Endothelial cell of umbilical vein (primary cell): ENCODE measurements around the gene SFSWAP. TPM values are rescaled to one million over a fixed set of nuclear protein-coding genes. Genes with fewer than 3 reads are reported as not detected.

ENCODE experiments used
- BruUV-seq: library from RNA; stranded (reverse); fragments of 400-500 nt; replicated peaks from 2 replicates; lab custom pipeline; 2021; lab: Mats Ljungman, UMichigan
- CTCF ChIA-PET: fragments of 300-600, 350-600 bp; sonication (Branson Sonifier 250); formaldehyde crosslinking; loops from one replicate; lab custom pipeline; 2021; ENCODE audit warnings: antibody characterized with exemption, inconsistent platforms; lab: Charles Lee
- POLR2A ChIA-PET: fragments of 300-600, 350-600 bp; sonication (Branson Sonifier 250); formaldehyde crosslinking; loops from one replicate; lab custom pipeline; 2021; ENCODE audit warnings: antibody characterized with exemption, inconsistent platforms; lab: Charles Lee
- DNase-seq: peaks from one replicate; pipeline ENCODE4 v3.0.0-alpha.2; 2011; ENCODE audit warnings: low read depth, low spot score
- FAIRE-seq: peaks from 2 replicates; lab custom pipeline; 2011; peaks lifted over from hg19 to GRCh38; lab: Jason Lieb, UNC
- H2AFZ ChIP-seq: 2 replicates; pipeline ENCODE4 v1.6.0; 2012; ENCODE audit warnings: low read depth, low read length, control low read depth, inconsistent platforms
- H3K27ac ChIP-seq: 2 replicates; pipeline ENCODE4 v1.5.1; 2011; ENCODE audit warnings: low read depth, mild to moderate bottlenecking, control low read depth, low read length, moderate library complexity; ENCODE audit not compliant: insufficient read depth
- H3K27me3 ChIP-seq, 2 experiments: 2 replicates each; pipeline versions ENCODE4 v1.6.0 to v1.6.1; 2011; ENCODE audit warnings: low read length in 2 of 2, mixed read lengths in 1 of 2; ENCODE audit not compliant: control insufficient read depth in 2 of 2, insufficient read depth in 2 of 2
- H3K36me3 ChIP-seq, 2 experiments: 2 replicates in 1 of 2; 3 replicates in 1 of 2; pipeline ENCODE4 v1.5.1; 2011; ENCODE audit warnings: low read length in 2 of 2, mild to moderate bottlenecking in 1 of 2, moderate library complexity in 1 of 2; ENCODE audit not compliant: control insufficient read depth in 2 of 2, insufficient read depth in 2 of 2; ENCODE audit errors: extremely low read depth in 1 of 2
- H3K4me1 ChIP-seq: 3 replicates; pipeline ENCODE4 v1.5.1; 2011; ENCODE audit warnings: mild to moderate bottlenecking, low read length; ENCODE audit not compliant: control insufficient read depth, insufficient read depth; ENCODE audit errors: extremely low read depth
- H3K4me2 ChIP-seq: 2 replicates; pipeline ENCODE4 v1.6.1; 2011; ENCODE audit warnings: low read length, control low read depth, mixed read lengths; ENCODE audit not compliant: insufficient read depth
- H3K4me3 ChIP-seq, 3 experiments: fragments of 200-600 bp in 1 of 3; sonication (generic), shearing (Covaris generic) in 1 of 3; replicated peaks in 1 of 3; 2 replicates each; pipeline ENCODE4 v1.5.1; 2011 to 2016; ENCODE audit warnings: control low read depth in 3 of 3, low read length in 3 of 3, mild to moderate bottlenecking in 2 of 3, inconsistent platforms in 1 of 3, low read depth in 1 of 3, moderate library complexity in 1 of 3; ENCODE audit not compliant: insufficient read depth in 1 of 3
- H3K79me2 ChIP-seq: 2 replicates; pipeline ENCODE4 v1.6.0; 2012; ENCODE audit warnings: low read length, inconsistent platforms; ENCODE audit not compliant: control insufficient read depth, insufficient read depth
- H3K9ac ChIP-seq: replicated peaks from 2 replicates; pipeline ENCODE3; 2011; ENCODE audit warnings: low read length, control low read depth; ENCODE audit not compliant: insufficient read depth; ENCODE audit errors: extremely low read depth
- H3K9me1 ChIP-seq: replicated peaks from 3 replicates; pipeline ENCODE4 v1.6.0; 2011; ENCODE audit warnings: mild to moderate bottlenecking, low read length; ENCODE audit not compliant: control insufficient read depth, insufficient read depth; ENCODE audit errors: extremely low read depth
- H3K9me3 ChIP-seq: replicated peaks from 2 replicates; pipeline ENCODE4 v1.5.1; 2012; ENCODE audit warnings: low read length, inconsistent platforms; ENCODE audit not compliant: control insufficient read depth, insufficient read depth
- H4K20me1 ChIP-seq: replicated peaks from 2 replicates; pipeline ENCODE3; 2011; ENCODE audit warnings: mild to moderate bottlenecking, low read length; ENCODE audit not compliant: control insufficient read depth, insufficient read depth; ENCODE audit errors: extremely low read depth
- EZH2 ChIP-seq: IDR thresholded peaks from 2 replicates; pipeline ENCODE4 v1.6.1; 2012; ENCODE audit warnings: borderline replicate concordance, low read depth, mild to moderate bottlenecking, moderate library complexity, low read length, inconsistent platforms; ENCODE audit not compliant: severe bottlenecking
- GATA2 ChIP-seq: IDR thresholded peaks from 2 replicates; pipeline ENCODE4 v1.7.0; 2011; ENCODE audit warnings: low read depth, mild to moderate bottlenecking, moderate library complexity, mixed read lengths, low read length; ENCODE audit not compliant: insufficient read length, insufficient read depth
- JUN ChIP-seq: IDR thresholded peaks from 2 replicates; pipeline ENCODE4 v1.6.1; 2011; ENCODE audit warnings: borderline replicate concordance, low read depth; ENCODE audit not compliant: insufficient read length, insufficient read depth
- MAX ChIP-seq: IDR thresholded peaks from 2 replicates; pipeline ENCODE4 v1.6.1; 2011; ENCODE audit not compliant: insufficient read depth, insufficient read length
- MYC ChIP-seq: IDR thresholded peaks from one replicate; pipeline ENCODE4 v1.6.1; 2011; ENCODE audit warnings: mild to moderate bottlenecking, low read depth, low read length
- POLR2A ChIP-seq: IDR thresholded peaks from 2 replicates; pipeline ENCODE4 v1.6.1; 2012; ENCODE audit warnings: low read depth, mild to moderate bottlenecking, control low read depth, low read length
- POLR2AphosphoS5 ChIP-seq: IDR thresholded peaks from 2 replicates; pipeline ENCODE4 v1.6.1; 2012; ENCODE audit warnings: low read depth, mild to moderate bottlenecking, control low read depth, low read length, moderate library complexity; ENCODE audit not compliant: insufficient read depth
- dilution Hi-C: fragments of 300-500 bp; cut with MboI; formaldehyde crosslinking; loops from one replicate; pipeline ENCODE4 v1.15.0; 2019; ENCODE audit warnings: low sequenced_read_pairs; ENCODE audit not compliant: extremely low pct_ligation_motif_present
- intact Hi-C: fragments of 100-400 bp; cut with micrococcal nuclease; formaldehyde crosslinking; loops from one replicate; pipeline ENCODE4 v1.10.0; 2022
- polyA plus RNA-seq, 4 experiments: library from polyadenylated mRNA; depleted of rRNA in 3 of 4; stranded (reverse) in 3 of 4; unstranded in 1 of 4; fragments of >200 nt; gene quantifications; 2 replicates each; pipeline versions ENCODE4 v1.2.1 to v1.2.3, GENCODE V29; 2011 to 2012; ENCODE audit warnings: missing spikeins in 1 of 4
- total RNA-seq: library from RNA; stranded (reverse); gene quantifications from 2 replicates; pipeline ENCODE4 v1.2.3, GENCODE V29; 2021
- TF ChIP-seq, protein P1 (sequence below), 2 donors: IDR thresholded peaks; 1 replicate in 1 of 2; 2 replicates in 1 of 2; pipeline ENCODE4 v1.5.1; 2011; ENCODE audit warnings: low read length in 2 of 2, mild to moderate bottlenecking in 2 of 2, moderate library complexity in 2 of 2, control low read depth in 1 of 2, inconsistent platforms in 1 of 2, low read depth in 1 of 2; ENCODE audit not compliant: insufficient read depth in 1 of 2; ENCODE audit errors: extremely low read depth in 1 of 2

SFSWAP gene
- total and polyA plus RNA-seq, 2 donors (not counting 3 experiments of a cell fraction or from before 2014, with no cell fraction given), result 38.1 to 53.3 TPM

DNA sequence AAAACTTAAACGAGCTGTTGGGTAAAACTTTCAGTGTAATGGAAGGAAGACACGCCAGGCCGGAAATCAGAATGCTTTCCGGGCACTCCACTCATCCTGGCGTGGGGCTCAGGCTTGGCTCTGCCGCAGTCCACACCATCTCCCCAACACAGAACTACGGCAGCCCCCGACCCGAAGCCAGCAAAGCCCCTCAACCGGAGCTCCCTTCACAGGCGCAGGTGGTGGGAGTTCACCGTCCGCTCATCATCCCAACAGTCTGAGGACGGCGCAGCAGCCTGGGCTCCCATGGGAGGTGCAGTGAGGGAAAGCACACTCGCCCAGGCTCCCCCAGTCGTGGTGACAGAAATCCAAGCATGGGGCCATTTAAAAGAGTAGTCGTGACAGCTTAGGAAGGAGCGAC, 106.4 kb downstream of the SFSWAP start:
- ChIA-PET POLR2A (no interaction called here), CTCF (no interaction called here)
- Histone ChIP-seq H3K4me1 (no peaks in the 10 kb centered on the region), H3K4me2 (no peak overlapping the region), H3K9me3 (no peaks in the 10 kb centered on the region), H3K9me1 (no peaks in the 10 kb centered on the region), H4K20me1 (no peaks in the 10 kb centered on the region), H2AFZ (no peak overlapping the region), H3K9ac (no peak overlapping the region), H3K79me2 (no peaks in the 10 kb centered on the region), H3K27me3 (no peaks in the 10 kb centered on the region), H3K4me3 (no peak overlapping the region), H3K27ac (no peak overlapping the region), H3K36me3 (no peaks in the 10 kb centered on the region)
- DNase-seq, result no peak
- no TSS peak for BruUV-seq
- FAIRE-seq, result no peak
- intact Hi-C loops, result no loop called here
- TF ChIP-seq MAX (no peak), POLR2A (no peak)
- dilution Hi-C loops, result no loop called here

- ChIA-PET POLR2A (no interaction called here), CTCF (no interaction called here)
- H3K4me3 ChIP-seq, result no peak overlapping the region
- no peak for DNase-seq
- H3K79me2 ChIP-seq, result no peaks in the 10 kb centered on the region
- no peaks in the 10 kb centered on the region for H4K20me1 ChIP-seq
- intact Hi-C loops, result no loop called here
- no peaks in the 10 kb centered on the region for H3K27me3 ChIP-seq
- H3K36me3 ChIP-seq, result no peaks in the 10 kb centered on the region
- TF ChIP-seq POLR2A (no peak), POLR2AphosphoS5 (no peak), EZH2 (no peak), GATA2 (no peak), JUN (no peak), MYC (no peak)
- TF ChIP-seq, protein P1, sequence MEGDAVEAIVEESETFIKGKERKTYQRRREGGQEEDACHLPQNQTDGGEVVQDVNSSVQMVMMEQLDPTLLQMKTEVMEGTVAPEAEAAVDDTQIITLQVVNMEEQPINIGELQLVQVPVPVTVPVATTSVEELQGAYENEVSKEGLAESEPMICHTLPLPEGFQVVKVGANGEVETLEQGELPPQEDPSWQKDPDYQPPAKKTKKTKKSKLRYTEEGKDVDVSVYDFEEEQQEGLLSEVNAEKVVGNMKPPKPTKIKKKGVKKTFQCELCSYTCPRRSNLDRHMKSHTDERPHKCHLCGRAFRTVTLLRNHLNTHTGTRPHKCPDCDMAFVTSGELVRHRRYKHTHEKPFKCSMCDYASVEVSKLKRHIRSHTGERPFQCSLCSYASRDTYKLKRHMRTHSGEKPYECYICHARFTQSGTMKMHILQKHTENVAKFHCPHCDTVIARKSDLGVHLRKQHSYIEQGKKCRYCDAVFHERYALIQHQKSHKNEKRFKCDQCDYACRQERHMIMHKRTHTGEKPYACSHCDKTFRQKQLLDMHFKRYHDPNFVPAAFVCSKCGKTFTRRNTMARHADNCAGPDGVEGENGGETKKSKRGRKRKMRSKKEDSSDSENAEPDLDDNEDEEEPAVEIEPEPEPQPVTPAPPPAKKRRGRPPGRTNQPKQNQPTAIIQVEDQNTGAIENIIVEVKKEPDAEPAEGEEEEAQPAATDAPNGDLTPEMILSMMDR (IDR thresholded peaks at IDR 0.05; ENCODE audit: extremely low read depth in 1 of 2, insufficient read depth in 1 of 2, low read depth in 1 of 2, low read length in 2 of 2), result no peak
- H3K27ac ChIP-seq, result no peak overlapping the region
- BruUV-seq, result no TSS peak
- no peaks in the 10 kb centered on the region for H3K9me1 ChIP-seq
- dilution Hi-C loops, result no loop called here
- no peaks in the 10 kb centered on the region for H3K4me1 ChIP-seq
- H3K9me3 ChIP-seq, result no peaks in the 10 kb centered on the region
- H3K9ac ChIP-seq, result no peak overlapping the region
- no peak overlapping the region for H2AFZ ChIP-seq
- FAIRE-seq, result no peak
- H3K4me2 ChIP-seq, result no peak overlapping the region
Observed at GRCh38 chr12:131818821-131819585, 108.1 kb downstream of the SFSWAP start.
